IgD-negative memory B cell (primary cell): ENCODE measurements around the gene EXOC5. TPM values are rescaled to one million over a fixed set of nuclear protein-coding genes. Genes with fewer than 3 reads are reported as not detected.
A peak's percentile ranks its signal among the peaks of the same experiment; 100 is the strongest.
"Not testable (repeated sequence)": the region's sequence is repeated elsewhere in the genome, so short reads cannot be mapped to it uniquely, and the experiment has no call there.

Source experiments
- H3K27ac Mint-ChIP-seq, 3 donors: one replicate each; pipeline ENCODE4 v1.8.0; 2020 to 2022; ENCODE audit warnings: mild to moderate bottlenecking in 3 of 3, mixed read lengths in 3 of 3, moderate library complexity in 1 of 3
- H3K27me3 Mint-ChIP-seq: one replicate; pipeline ENCODE4 v1.8.0; 2021; ENCODE audit warnings: mixed read lengths
- H3K36me3 Mint-ChIP-seq: one replicate; pipeline ENCODE4 v1.8.0; 2020; ENCODE audit warnings: mild to moderate bottlenecking, mixed read lengths
- H3K4me1 Mint-ChIP-seq, 3 donors: one replicate each; pipeline ENCODE4 v1.8.0; 2020 to 2022; ENCODE audit warnings: mixed read lengths in 3 of 3, mild to moderate bottlenecking in 1 of 3
- H3K4me3 Mint-ChIP-seq, 4 donors: one replicate each; pipeline ENCODE4 v1.8.0; 2020 to 2022; ENCODE audit warnings: mild to moderate bottlenecking in 4 of 4, mixed read lengths in 4 of 4, moderate library complexity in 3 of 4
- H3K9me3 Mint-ChIP-seq, 3 donors: one replicate each; pipeline ENCODE4 v1.8.0; 2020 to 2021; ENCODE audit warnings: mixed read lengths in 3 of 3, mild to moderate bottlenecking in 1 of 3
- polyA plus RNA-seq: library from polyadenylated mRNA; unstranded; fragments of 300-500 nt; fragmentation: Illumina TruSeq; gene quantifications from one replicate; pipeline ENCODE4 v1.2.3, GENCODE V29; 2021

Gene EXOC5
- polyA plus RNA-seq, 1 donor from 2014 or later: 43.8 TPM

- no peak overlapping the region for H3K27ac Mint-ChIP-seq
Observed at GRCh38 chr14:57274551-57274950, 5.8 kb upstream of the EXOC5 start.

GRCh38 chr14:57273236-57273635 is 4.5 kb upstream of the EXOC5 start:
- H3K4me1 Mint-ChIP-seq: peaks cover 23 to 37% (median 33%) of the 10 kb centered on the region in 3 donors
- no peaks in the 10 kb centered on the region for H3K27me3 Mint-ChIP-seq
- peaks cover 2% of the 10 kb centered on the region for H3K36me3 Mint-ChIP-seq
- no peaks in the 10 kb centered on the region for H3K9me3 Mint-ChIP-seq
- H3K4me3 Mint-ChIP-seq: no peak overlapping the region
- H3K27ac Mint-ChIP-seq: peak overlapping the region in 2 of 3 donors; percentile 18 to 29

More at GRCh38 chr14:57274551-57274950, 5.8 kb upstream of the EXOC5 start:
- Mint-ChIP-seq H3K27me3 (no peaks in the 10 kb centered on the region), H3K4me1 (peaks cover 23 to 34% (median 32%) of the 10 kb centered on the region in 3 donors), H3K36me3 (peaks cover 2% of the 10 kb centered on the region), H3K9me3 (no peaks in the 10 kb centered on the region), H3K4me3 (no peak overlapping the region)

GRCh38 chr14:57266065-57266464 is 2.6 kb downstream of the EXOC5 start:
- Mint-ChIP-seq H3K9me3 (no peaks in the 10 kb centered on the region), H3K4me1 (peaks cover 44 to 54% (median 47%) of the 10 kb centered on the region in 3 donors), H3K27ac (no peak overlapping the region), H3K4me3 (peak overlapping the region in 1 of 4 donors; percentile 24), H3K27me3 (no peaks in the 10 kb centered on the region), H3K36me3 (peaks cover 1% of the 10 kb centered on the region)

GRCh38 chr14:57262117-57262516 is 6.6 kb downstream of the EXOC5 start:
- Mint-ChIP-seq H3K27ac (no peak overlapping the region), H3K27me3 (no peaks in the 10 kb centered on the region), H3K4me1 (peaks cover 22 to 36% (median 28%) of the 10 kb centered on the region in 3 donors), H3K4me3 (no peak overlapping the region), H3K36me3 (peaks cover 6% of the 10 kb centered on the region), H3K9me3 (peaks cover 0 to 3% (median 0%) of the 10 kb centered on the region in 3 donors)

GRCh38 chr14:57261604-57262003 is 7.1 kb downstream of the EXOC5 start:
- Mint-ChIP-seq H3K27me3 (no peaks in the 10 kb centered on the region), H3K9me3 (peaks cover 0 to 5% (median 0%) of the 10 kb centered on the region in 3 donors), H3K27ac (no peak overlapping the region), H3K4me1 (peaks cover 17 to 35% (median 23%) of the 10 kb centered on the region in 3 donors), H3K4me3 (no peak overlapping the region), H3K36me3 (peaks cover 6% of the 10 kb centered on the region)

- peaks cover 6% of the 10 kb centered on the region for H3K36me3 Mint-ChIP-seq
Observed at GRCh38 chr14:57259672-57260071, 9.0 kb downstream of the EXOC5 start.

GRCh38 chr14:57258221-57258620 is 10.5 kb downstream of the EXOC5 start:
- H3K36me3 Mint-ChIP-seq, H3K4me3 Mint-ChIP-seq, H3K27me3 Mint-ChIP-seq, H3K9me3 Mint-ChIP-seq, H3K27ac Mint-ChIP-seq: not testable (repeated sequence)
- peaks cover 28 to 39% (median 30%) of the 10 kb centered on the region in 3 donors for H3K4me1 Mint-ChIP-seq

More at GRCh38 chr14:57259672-57260071, 9.0 kb downstream of the EXOC5 start:
- H3K4me3 Mint-ChIP-seq: no peak overlapping the region
- H3K27me3 Mint-ChIP-seq: no peaks in the 10 kb centered on the region
- peaks cover 23 to 37% (median 31%) of the 10 kb centered on the region in 3 donors for H3K4me1 Mint-ChIP-seq
- H3K27ac Mint-ChIP-seq: peak overlapping the region in 1 of 3 donors; percentile 21
- H3K9me3 Mint-ChIP-seq: peaks cover 0 to 5% (median 0%) of the 10 kb centered on the region in 3 donors

GRCh38 chr14:57254884-57255283 is 13.8 kb downstream of the EXOC5 start:
- H3K27me3 Mint-ChIP-seq: no peaks in the 10 kb centered on the region
- peaks cover 0 to 5% (median 0%) of the 10 kb centered on the region in 3 donors for H3K9me3 Mint-ChIP-seq
- peaks cover 27 to 39% (median 32%) of the 10 kb centered on the region in 3 donors for H3K4me1 Mint-ChIP-seq
- no peak overlapping the region for H3K27ac Mint-ChIP-seq
- H3K4me3 Mint-ChIP-seq: no peak overlapping the region
- H3K36me3 Mint-ChIP-seq: peaks cover 7% of the 10 kb centered on the region

GRCh38 chr14:57246933-57247657 is 21.6 kb downstream of the EXOC5 start:
- Mint-ChIP-seq H3K27me3 (no peaks in the 10 kb centered on the region), H3K4me1 (peaks cover 0 to 10% (median 2%) of the 10 kb centered on the region in 3 donors), H3K36me3 (peaks cover 6% of the 10 kb centered on the region), H3K9me3 (no peaks in the 10 kb centered on the region), H3K4me3 (no peak overlapping the region), H3K27ac (peak overlapping the region in 1 of 3 donors; percentile 53)

- peaks cover 6% of the 10 kb centered on the region for H3K36me3 Mint-ChIP-seq
- H3K27ac Mint-ChIP-seq: peak overlapping the region in 1 of 3 donors; percentile 53
Observed at GRCh38 chr14:57245941-57246340, 22.8 kb downstream of the EXOC5 start.

GRCh38 chr14:57244106-57244505 is 24.6 kb downstream of the EXOC5 start:
- Mint-ChIP-seq H3K27me3 (no peaks in the 10 kb centered on the region), H3K4me3 (no peak overlapping the region), H3K27ac (no peak overlapping the region), H3K36me3 (peaks cover 6% of the 10 kb centered on the region), H3K4me1 (no peaks in the 10 kb centered on the region), H3K9me3 (no peaks in the 10 kb centered on the region)

More at GRCh38 chr14:57245941-57246340, 22.8 kb downstream of the EXOC5 start:
- Mint-ChIP-seq H3K4me1 (peaks cover 0 to 7% (median 0%) of the 10 kb centered on the region in 3 donors), H3K4me3 (no peak overlapping the region), H3K27me3 (no peaks in the 10 kb centered on the region), H3K9me3 (no peaks in the 10 kb centered on the region)

GRCh38 chr14:57243320-57243719 is 25.4 kb downstream of the EXOC5 start:
- H3K27ac Mint-ChIP-seq: no peak overlapping the region
- no peaks in the 10 kb centered on the region for H3K4me1 Mint-ChIP-seq
- H3K9me3 Mint-ChIP-seq: no peaks in the 10 kb centered on the region
- H3K36me3 Mint-ChIP-seq: peaks cover 6% of the 10 kb centered on the region
- no peaks in the 10 kb centered on the region for H3K27me3 Mint-ChIP-seq
- no peak overlapping the region for H3K4me3 Mint-ChIP-seq

- H3K27me3 Mint-ChIP-seq, H3K9me3 Mint-ChIP-seq, H3K4me3 Mint-ChIP-seq, H3K36me3 Mint-ChIP-seq, H3K4me1 Mint-ChIP-seq, H3K27ac Mint-ChIP-seq: not testable (repeated sequence)
Observed at GRCh38 chr14:57240115-57240514, 28.6 kb downstream of the EXOC5 start.

GRCh38 chr14:57232006-57232405 is 36.7 kb downstream of the EXOC5 start:
- peaks cover 0 to 1% (median 0%) of the 10 kb centered on the region in 3 donors for H3K9me3 Mint-ChIP-seq
- peaks cover 0 to 4% (median 0%) of the 10 kb centered on the region in 3 donors for H3K4me1 Mint-ChIP-seq
- H3K4me3 Mint-ChIP-seq: no peak overlapping the region
- no peak overlapping the region for H3K27ac Mint-ChIP-seq
- H3K36me3 Mint-ChIP-seq: peaks cover 19% of the 10 kb centered on the region
- no peaks in the 10 kb centered on the region for H3K27me3 Mint-ChIP-seq

- peaks cover 20% of the 10 kb centered on the region for H3K36me3 Mint-ChIP-seq
- H3K9me3 Mint-ChIP-seq, H3K4me1 Mint-ChIP-seq, H3K27ac Mint-ChIP-seq, H3K4me3 Mint-ChIP-seq, H3K27me3 Mint-ChIP-seq: not testable (repeated sequence)
Observed at GRCh38 chr14:57228320-57228719, 40.4 kb downstream of the EXOC5 start.

GRCh38 chr14:57227083-57227482 is 41.6 kb downstream of the EXOC5 start:
- Mint-ChIP-seq H3K36me3 (peaks cover 18% of the 10 kb centered on the region), H3K27ac (no peak overlapping the region), H3K4me3 (no peak overlapping the region), H3K4me1 (peaks cover 0 to 3% (median 2%) of the 10 kb centered on the region in 3 donors), H3K9me3 (peaks cover 0 to 1% (median 0%) of the 10 kb centered on the region in 3 donors), H3K27me3 (no peaks in the 10 kb centered on the region)
